H9 (cell line): ENCODE data around the gene MST1. TPM values are rescaled to one million over a fixed set of nuclear protein-coding genes. Genes with fewer than 3 reads are reported as not detected.

Experiments used
- DNase-seq: peaks from one replicate; pipeline ENCODE4 v3.0.0-alpha.2; 2017
- H2AFZ ChIP-seq: one replicate; pipeline ENCODE4 v1.6.1; 2013; ENCODE audit warnings: mild to moderate bottlenecking, low read length, control low read depth, moderate library complexity
- H2AK5ac ChIP-seq: 2 replicates; pipeline ENCODE4 v1.6.1; 2013; ENCODE audit warnings: low read length, control low read depth, mixed read lengths; ENCODE audit not compliant: insufficient read length
- H2BK120ac ChIP-seq: one replicate; pipeline ENCODE4 v1.6.1; 2013; ENCODE audit warnings: low read depth, mild to moderate bottlenecking, low read length, control low read depth, inconsistent platforms; ENCODE audit not compliant: poor library complexity, severe bottlenecking
- H2BK12ac ChIP-seq: 2 replicates; pipeline ENCODE4 v1.6.1; 2013; ENCODE audit warnings: low read length, control low read depth, mixed read lengths, low read depth; ENCODE audit not compliant: insufficient read length
- H2BK15ac ChIP-seq: 2 replicates; pipeline ENCODE4 v1.6.1; 2013; ENCODE audit warnings: low read depth, low read length, control low read depth
- H2BK20ac ChIP-seq: one replicate; pipeline ENCODE4 v1.6.1; 2013; ENCODE audit warnings: low read depth, mild to moderate bottlenecking, low read length, control low read depth, inconsistent platforms; ENCODE audit not compliant: poor library complexity, severe bottlenecking
- H2BK5ac ChIP-seq: 2 replicates; pipeline ENCODE4 v1.6.1; 2013; ENCODE audit warnings: low read length, control low read depth, mixed read lengths; ENCODE audit not compliant: insufficient read length
- H3K14ac ChIP-seq: 2 replicates; pipeline ENCODE4 v1.6.1; 2013; ENCODE audit warnings: low read length, control low read depth; ENCODE audit not compliant: insufficient read depth
- H3K18ac ChIP-seq: 2 replicates; pipeline ENCODE4 v1.6.1; 2013; ENCODE audit warnings: low read depth, mild to moderate bottlenecking, mixed read lengths, low read length, control low read depth; ENCODE audit not compliant: insufficient read length
- H3K23ac ChIP-seq: 2 replicates; pipeline ENCODE4 v1.6.1; 2013; ENCODE audit warnings: low read length, control low read depth, mixed read lengths, low read depth; ENCODE audit not compliant: insufficient read length
- H3K23me2 ChIP-seq: 2 replicates; pipeline ENCODE4 v1.6.1; 2013; ENCODE audit warnings: low read depth, mild to moderate bottlenecking, mixed read lengths, low read length, control low read depth; ENCODE audit not compliant: insufficient read length, poor library complexity, severe bottlenecking
- H3K27ac ChIP-seq: 2 replicates; pipeline ENCODE4 v1.5.1; 2013; ENCODE audit warnings: low read length, control low read depth, mixed read lengths, low read depth; ENCODE audit not compliant: insufficient read length
- H3K27me3 ChIP-seq: 2 replicates; pipeline ENCODE4 v1.6.1; 2013; ENCODE audit warnings: low read length, control low read depth, inconsistent platforms; ENCODE audit not compliant: insufficient read depth
- H3K4ac ChIP-seq: 2 replicates; pipeline ENCODE4 v1.6.1; 2013; ENCODE audit warnings: low read depth, mild to moderate bottlenecking, control low read depth, inconsistent platforms, low read length, moderate library complexity
- H3K4me1 ChIP-seq: 2 replicates; pipeline ENCODE4 v1.6.1; 2013; ENCODE audit warnings: low read length, control low read depth, inconsistent platforms; ENCODE audit not compliant: insufficient read depth
- H3K4me2 ChIP-seq: 2 replicates; pipeline ENCODE4 v1.6.1; 2013; ENCODE audit warnings: low read length, control low read depth, mixed read lengths; ENCODE audit not compliant: insufficient read length, insufficient read depth
- H3K56ac ChIP-seq: 2 replicates; pipeline ENCODE4 v1.6.1; 2013; ENCODE audit warnings: low read depth, mild to moderate bottlenecking, mixed read lengths, low read length, control low read depth; ENCODE audit not compliant: insufficient read length
- H3K79me1 ChIP-seq: 2 replicates; pipeline ENCODE4 v1.6.1; 2013; ENCODE audit warnings: low read depth, mild to moderate bottlenecking, moderate library complexity, low read length, control low read depth, inconsistent platforms; ENCODE audit not compliant: insufficient read depth, poor library complexity, severe bottlenecking
- H3K79me2 ChIP-seq: 2 replicates; pipeline ENCODE4 v1.6.1; 2013; ENCODE audit warnings: low read length, control low read depth, inconsistent platforms; ENCODE audit not compliant: insufficient read depth
- H3K9ac ChIP-seq: 2 replicates; pipeline ENCODE4 v1.6.1; 2013; ENCODE audit warnings: low read length, control low read depth, mixed read lengths; ENCODE audit not compliant: insufficient read length; ENCODE audit errors: extremely low read depth
- H3K9me3 ChIP-seq: one replicate; pipeline ENCODE4 v1.6.1; 2013; ENCODE audit warnings: low read depth, low read length, inconsistent platforms; ENCODE audit not compliant: control insufficient read depth
- H3T11ph ChIP-seq: one replicate; pipeline ENCODE4 v1.6.1; 2013; ENCODE audit warnings: mild to moderate bottlenecking, low read length, control low read depth, inconsistent platforms
- H4K20me1 ChIP-seq: one replicate; pipeline ENCODE4 v1.6.1; 2013; ENCODE audit not compliant: control insufficient read depth, insufficient read length, insufficient read depth
- H4K5ac ChIP-seq: 2 replicates; pipeline ENCODE4 v1.6.1; 2013; ENCODE audit warnings: low read depth, mild to moderate bottlenecking, mixed read lengths, low read length, control low read depth; ENCODE audit not compliant: insufficient read length
- H4K8ac ChIP-seq: replicated peaks from 2 replicates; pipeline ENCODE4 v1.6.1; 2013; ENCODE audit warnings: low read length, control low read depth, mixed read lengths, low read depth; ENCODE audit not compliant: insufficient read length
- H4K91ac ChIP-seq: 2 replicates; pipeline ENCODE4 v1.6.1; 2013; ENCODE audit warnings: low read depth, mild to moderate bottlenecking, moderate library complexity, mixed read lengths, low read length, control low read depth; ENCODE audit not compliant: insufficient read length
- H3K27ac Mint-ChIP-seq, 3 experiments: 2 replicates in 2 of 3; 3 replicates in 1 of 3; pipeline ENCODE4 v1.8.0; 2020 to 2021; ENCODE audit warnings: mixed read lengths in 3 of 3, mild to moderate bottlenecking in 1 of 3, moderate library complexity in 1 of 3
- H3K27me3 Mint-ChIP-seq: 2 replicates; pipeline ENCODE4 v1.8.0; 2021; ENCODE audit warnings: low read depth, mild to moderate bottlenecking, moderate library complexity, mixed read lengths
- H3K36me3 Mint-ChIP-seq, 3 experiments: 2 replicates in 2 of 3; 3 replicates in 1 of 3; pipeline ENCODE4 v1.8.0; 2020 to 2021; ENCODE audit warnings: low read depth in 3 of 3, mixed read lengths in 3 of 3; ENCODE audit not compliant: insufficient read depth in 1 of 3
- H3K4me1 Mint-ChIP-seq, 2 experiments: 2 replicates each; pipeline ENCODE4 v1.8.0; 2020; ENCODE audit warnings: mixed read lengths in 2 of 2
- H3K4me3 Mint-ChIP-seq, 2 experiments: 2 replicates in 1 of 2; 3 replicates in 1 of 2; pipeline ENCODE4 v1.8.0; 2020 to 2021; ENCODE audit warnings: mild to moderate bottlenecking in 2 of 2, mixed read lengths in 2 of 2, moderate library complexity in 1 of 2
- H3K9me3 Mint-ChIP-seq, 2 experiments: 2 replicates in 1 of 2; 3 replicates in 1 of 2; pipeline ENCODE4 v1.8.0; 2020; ENCODE audit warnings: mild to moderate bottlenecking in 2 of 2, mixed read lengths in 2 of 2, moderate library complexity in 1 of 2
- WGBS: extraction: QIAGEN DNeasy Blood & Tissue Kit; methylation state at CpG from one replicate; pipeline ENCODE4 v1.1.7; 2013; ENCODE audit warnings: missing lambda C conversion rate, low lambda C conversion rate, mixed read lengths; ENCODE audit not compliant: insufficient read length; ENCODE audit errors: extremely low coverage; 5-methylcytosine and 5-hydroxymethylcytosine counted together
- total RNA-seq: library from RNA; stranded (reverse); gene quantifications from 2 replicates; pipeline ENCODE4 v1.2.1, GENCODE V29; 2021
- TF ChIP-seq, protein P1 (sequence below): fragments of 200-600 bp; sonication (generic); conservative IDR thresholded peaks from 3 replicates; pipeline ENCODE4 v1.8.0; 2021; ENCODE audit warnings: antibody characterized with exemption, mild to moderate bottlenecking

The MST1 gene
- total RNA-seq, 1 experiment from 2014 or later = 8.9 TPM

DNA sequence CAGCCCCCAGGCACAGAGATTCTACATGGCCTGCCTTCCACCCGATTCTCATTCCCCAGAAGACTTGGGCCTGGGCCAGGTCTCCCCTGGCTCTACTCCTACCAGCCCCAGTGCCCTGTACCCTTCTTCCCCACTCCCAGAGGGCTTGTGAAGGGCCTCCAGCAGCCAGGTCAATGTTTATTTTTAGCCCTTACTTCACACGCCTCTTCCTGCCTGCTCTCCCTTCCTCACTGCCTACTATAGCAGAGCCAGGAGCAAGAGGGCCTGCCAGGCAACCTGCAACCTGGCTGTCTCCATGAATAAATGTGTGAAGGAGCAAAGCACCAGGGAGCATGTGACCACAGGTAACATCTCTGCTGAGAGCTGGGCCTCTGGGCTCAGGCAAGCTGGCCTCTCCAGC, 41.5 kb downstream of the MST1 start:
- no peak overlapping the region for H2BK12ac ChIP-seq
- no peaks in the 10 kb centered on the region for H3K9me3 ChIP-seq
- H2AFZ ChIP-seq = no peak overlapping the region
- Mint-ChIP-seq H3K4me1 (no peaks in the 10 kb centered on the region), H3K9me3 (no peaks in the 10 kb centered on the region), H3K36me3 (no peaks in the 10 kb centered on the region; a peak in 1 of 7 replicates), H3K27ac (no peak overlapping the region), H3K4me3 (no peak overlapping the region), H3K27me3 (no peaks in the 10 kb centered on the region)
- H2BK20ac ChIP-seq = no peak overlapping the region
- no peak overlapping the region for H3T11ph ChIP-seq
- no peaks in the 10 kb centered on the region for H4K20me1 ChIP-seq
- no peak overlapping the region for H2BK5ac ChIP-seq
- no peak overlapping the region for H3K4me2 ChIP-seq
- no peaks in the 10 kb centered on the region for H3K79me1 ChIP-seq
- H3K18ac ChIP-seq = no peak overlapping the region
- TF ChIP-seq, protein P1, sequence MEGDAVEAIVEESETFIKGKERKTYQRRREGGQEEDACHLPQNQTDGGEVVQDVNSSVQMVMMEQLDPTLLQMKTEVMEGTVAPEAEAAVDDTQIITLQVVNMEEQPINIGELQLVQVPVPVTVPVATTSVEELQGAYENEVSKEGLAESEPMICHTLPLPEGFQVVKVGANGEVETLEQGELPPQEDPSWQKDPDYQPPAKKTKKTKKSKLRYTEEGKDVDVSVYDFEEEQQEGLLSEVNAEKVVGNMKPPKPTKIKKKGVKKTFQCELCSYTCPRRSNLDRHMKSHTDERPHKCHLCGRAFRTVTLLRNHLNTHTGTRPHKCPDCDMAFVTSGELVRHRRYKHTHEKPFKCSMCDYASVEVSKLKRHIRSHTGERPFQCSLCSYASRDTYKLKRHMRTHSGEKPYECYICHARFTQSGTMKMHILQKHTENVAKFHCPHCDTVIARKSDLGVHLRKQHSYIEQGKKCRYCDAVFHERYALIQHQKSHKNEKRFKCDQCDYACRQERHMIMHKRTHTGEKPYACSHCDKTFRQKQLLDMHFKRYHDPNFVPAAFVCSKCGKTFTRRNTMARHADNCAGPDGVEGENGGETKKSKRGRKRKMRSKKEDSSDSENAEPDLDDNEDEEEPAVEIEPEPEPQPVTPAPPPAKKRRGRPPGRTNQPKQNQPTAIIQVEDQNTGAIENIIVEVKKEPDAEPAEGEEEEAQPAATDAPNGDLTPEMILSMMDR = no peak
- no CpG with 5 or more reads among the region's 2 CpGs for WGBS
- no peak overlapping the region for H2BK120ac ChIP-seq
- H3K4ac ChIP-seq = no peak overlapping the region
- no peak overlapping the region; the same call in 1 of the 2 replicates for H3K14ac ChIP-seq
- H3K9ac ChIP-seq = no peak overlapping the region
- H3K4me1 ChIP-seq = no peaks in the 10 kb centered on the region
- H3K79me2 ChIP-seq = no peaks in the 10 kb centered on the region
- H4K8ac ChIP-seq = no peak overlapping the region
- no peak overlapping the region for H2BK15ac ChIP-seq
- no peak overlapping the region for H4K91ac ChIP-seq
- no peak for DNase-seq
- H4K5ac ChIP-seq = no peak overlapping the region
- H2AK5ac ChIP-seq = no peak overlapping the region
- no peaks in the 10 kb centered on the region for H3K27me3 ChIP-seq
- no peak overlapping the region for H3K56ac ChIP-seq
- H3K23ac ChIP-seq = no peak overlapping the region
- no peaks in the 10 kb centered on the region for H3K23me2 ChIP-seq
- H3K27ac ChIP-seq = no peak overlapping the region
